Measurements from ENCODE around the gene PPP1R9A.

GRCh38 chr7:95242266-95242665, 334.9 kb downstream of the PPP1R9A start:
- TF ChIP-seq GATA3 (IDR thresholded peaks at IDR 0.05; ENCODE audit: low read depth, low read length) = no peak
- no peak for TF ChIP-seq GATA2 (IDR thresholded peaks at IDR 0.05; ENCODE audit: low read depth, low read length)

Measured in SH-SY5Y (cell line).